A673 (cell line): ENCODE data around the gene MYRIP.

ENCODE experiments used
- EZH2 ChIP-seq: fragments of 200-600 bp; sonication (generic); IDR thresholded peaks from 2 replicates; pipeline ENCODE4 v1.6.1; 2017; ENCODE audit warnings: borderline replicate concordance, low read depth, mild to moderate bottlenecking, mixed read lengths, antibody characterized with exemption, low read length; ENCODE audit not compliant: poor library complexity, severe bottlenecking
- TF ChIP-seq, protein P1 (sequence below): fragments of 300-800, 200-600 bp; sonication (generic); conservative IDR thresholded peaks from 2 replicates; pipeline ENCODE4 v1.5.1; 2017; ENCODE audit warnings: low read depth, mild to moderate bottlenecking, antibody characterized with exemption, low read length, moderate library complexity, mixed read lengths

DNA sequence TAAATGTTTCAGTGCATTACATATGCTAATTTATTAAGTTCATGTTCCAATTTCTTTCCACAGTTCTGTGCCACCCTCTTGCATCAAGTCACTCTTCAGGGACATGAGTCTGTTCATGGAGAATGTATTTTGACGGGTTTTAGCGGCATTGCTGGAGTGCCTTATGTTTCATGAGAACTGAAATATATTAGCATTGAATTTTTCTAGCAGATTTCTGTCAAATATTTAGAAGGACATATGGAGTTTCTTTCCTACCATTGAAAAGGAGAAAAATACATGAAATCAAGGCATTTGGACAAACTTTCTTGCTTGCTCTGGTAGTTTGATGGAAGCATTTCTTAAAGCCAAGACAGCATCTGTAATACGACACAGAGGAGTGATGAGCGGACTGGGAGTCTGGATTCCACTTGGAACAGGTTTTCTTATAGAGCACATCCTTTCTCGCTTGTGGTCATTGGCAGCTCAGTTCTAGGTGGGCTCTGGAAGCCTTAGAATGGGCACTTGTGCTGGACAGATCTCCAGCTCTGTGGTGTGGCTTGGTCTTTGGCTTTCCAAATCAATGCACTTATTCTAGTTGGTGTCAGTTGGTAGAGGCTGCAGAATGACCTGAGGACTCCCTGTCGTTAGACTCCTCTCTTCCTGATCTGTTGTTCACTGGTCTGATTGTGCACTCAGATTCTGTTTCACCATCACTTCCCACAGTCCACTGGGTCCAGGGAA lies 415.5 kb downstream of the MYRIP start:
- TF ChIP-seq, protein P1, sequence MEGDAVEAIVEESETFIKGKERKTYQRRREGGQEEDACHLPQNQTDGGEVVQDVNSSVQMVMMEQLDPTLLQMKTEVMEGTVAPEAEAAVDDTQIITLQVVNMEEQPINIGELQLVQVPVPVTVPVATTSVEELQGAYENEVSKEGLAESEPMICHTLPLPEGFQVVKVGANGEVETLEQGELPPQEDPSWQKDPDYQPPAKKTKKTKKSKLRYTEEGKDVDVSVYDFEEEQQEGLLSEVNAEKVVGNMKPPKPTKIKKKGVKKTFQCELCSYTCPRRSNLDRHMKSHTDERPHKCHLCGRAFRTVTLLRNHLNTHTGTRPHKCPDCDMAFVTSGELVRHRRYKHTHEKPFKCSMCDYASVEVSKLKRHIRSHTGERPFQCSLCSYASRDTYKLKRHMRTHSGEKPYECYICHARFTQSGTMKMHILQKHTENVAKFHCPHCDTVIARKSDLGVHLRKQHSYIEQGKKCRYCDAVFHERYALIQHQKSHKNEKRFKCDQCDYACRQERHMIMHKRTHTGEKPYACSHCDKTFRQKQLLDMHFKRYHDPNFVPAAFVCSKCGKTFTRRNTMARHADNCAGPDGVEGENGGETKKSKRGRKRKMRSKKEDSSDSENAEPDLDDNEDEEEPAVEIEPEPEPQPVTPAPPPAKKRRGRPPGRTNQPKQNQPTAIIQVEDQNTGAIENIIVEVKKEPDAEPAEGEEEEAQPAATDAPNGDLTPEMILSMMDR, result no peak
- TF ChIP-seq EZH2, result no peak
